Parathyroid adenoma (tissue), 2 donors: ENCODE measurements around the gene TMEM201.
"Not testable (repeated sequence)": the region's sequence is repeated elsewhere in the genome, so short reads cannot be mapped to it uniquely, and the experiment has no call there.

Experiments used
- H2AFZ ChIP-seq: fragments of 300-600 bp; sonication (generic); one replicate; pipeline ENCODE4 v1.7.0; 2017; ENCODE audit warnings: antibody characterized with exemption, mild to moderate bottlenecking
- H3K27ac ChIP-seq: fragments of 300-600 bp; sonication (generic); one replicate; pipeline ENCODE4 v1.7.0; 2017
- H3K27me3 ChIP-seq: fragments of 300-600 bp; sonication (generic); one replicate; pipeline ENCODE4 v1.7.0; 2017; ENCODE audit warnings: low read length; ENCODE audit not compliant: control insufficient read depth, insufficient read depth
- H3K36me3 ChIP-seq: fragments of 300-600 bp; sonication (generic); one replicate; pipeline ENCODE4 v1.7.0; 2017; ENCODE audit warnings: low read length; ENCODE audit not compliant: control insufficient read depth, insufficient read depth
- H3K4me1 ChIP-seq: fragments of 300-600 bp; sonication (generic); one replicate; pipeline ENCODE4 v1.7.0; 2017; ENCODE audit warnings: control low read depth
- H3K4me2 ChIP-seq: fragments of 300-600 bp; sonication (generic); one replicate; pipeline ENCODE4 v1.7.0; 2017; ENCODE audit warnings: low read length
- H3K4me3 ChIP-seq: fragments of 300-600 bp; sonication (generic); one replicate; pipeline ENCODE4 v1.7.0; 2017; ENCODE audit warnings: low read depth, low read length
- H3K79me2 ChIP-seq: fragments of 300-600 bp; sonication (generic); one replicate; pipeline ENCODE4 v1.7.0; 2017; ENCODE audit warnings: control low read depth
- H3K9ac ChIP-seq: fragments of 300-600 bp; sonication (generic); one replicate; pipeline ENCODE4 v1.7.0; 2017; ENCODE audit warnings: mild to moderate bottlenecking
- H3K9me3 ChIP-seq: fragments of 300-600 bp; sonication (generic); one replicate; pipeline ENCODE4 v1.7.0; 2017; ENCODE audit warnings: low read length; ENCODE audit not compliant: control insufficient read depth
- CTCF ChIP-seq: fragments of 300-600 bp; sonication (generic); IDR thresholded peaks from one replicate; pipeline ENCODE4 v1.7.0; 2017; ENCODE audit warnings: antibody characterized with exemption, mild to moderate bottlenecking
- donor health status: primary hyperparathyroidism.

Gene TMEM201

GRCh38 chr1:9561429-9561828 lies 27.3 kb upstream of the TMEM201 start:
- Histone ChIP-seq H3K9ac (no peak overlapping the region), H3K4me3 (peak overlapping the region; percentile 13), H3K27ac (peak overlapping the region; percentile 44), H3K4me1 (peaks cover 6% of the 10 kb centered on the region), H3K9me3 (no peaks in the 10 kb centered on the region), H3K4me2 (peak overlapping the region; percentile 61), H3K36me3 (no peaks in the 10 kb centered on the region), H2AFZ (no peak overlapping the region), H3K79me2 (peaks cover 3% of the 10 kb centered on the region), H3K27me3 (no peaks in the 10 kb centered on the region)
- no peak for TF ChIP-seq CTCF

GRCh38 chr1:9569267-9569666 lies 19.4 kb upstream of the TMEM201 start:
- H3K9ac ChIP-seq = no peak overlapping the region
- no peaks in the 10 kb centered on the region for H3K27me3 ChIP-seq
- H3K4me2 ChIP-seq = no peak overlapping the region
- no peak for TF ChIP-seq CTCF
- H3K4me1 ChIP-seq = no peaks in the 10 kb centered on the region
- H3K79me2 ChIP-seq = peaks cover 3% of the 10 kb centered on the region
- no peaks in the 10 kb centered on the region for H3K36me3 ChIP-seq
- no peak overlapping the region for H2AFZ ChIP-seq
- H3K4me3 ChIP-seq = no peak overlapping the region
- H3K27ac ChIP-seq = no peak overlapping the region
- no peaks in the 10 kb centered on the region for H3K9me3 ChIP-seq

GRCh38 chr1:9570886-9571529 lies 17.7 kb upstream of the TMEM201 start:
- not testable (repeated sequence) for H2AFZ ChIP-seq, H3K4me1 ChIP-seq, H3K79me2 ChIP-seq, H3K9ac ChIP-seq, H3K27me3 ChIP-seq, H3K4me3 ChIP-seq, H3K36me3 ChIP-seq, H3K9me3 ChIP-seq, H3K27ac ChIP-seq, H3K4me2 ChIP-seq

- H2AFZ ChIP-seq = no peak overlapping the region
- no peaks in the 10 kb centered on the region for H3K36me3 ChIP-seq
- no peak overlapping the region for H3K4me2 ChIP-seq
- no peak overlapping the region for H3K4me3 ChIP-seq
- H3K9ac ChIP-seq = no peak overlapping the region
- H3K9me3 ChIP-seq = no peaks in the 10 kb centered on the region
- H3K27ac ChIP-seq = no peak overlapping the region
- TF ChIP-seq CTCF = peak; percentile 23
- H3K79me2 ChIP-seq = no peaks in the 10 kb centered on the region
- no peaks in the 10 kb centered on the region for H3K4me1 ChIP-seq
- H3K27me3 ChIP-seq = no peaks in the 10 kb centered on the region
Observed at GRCh38 chr1:9573723-9574122, 15.0 kb upstream of the TMEM201 start.

GRCh38 chr1:9575486-9575885 lies 13.2 kb upstream of the TMEM201 start:
- no peak for TF ChIP-seq CTCF
- H3K9me3 ChIP-seq = no peaks in the 10 kb centered on the region
- no peaks in the 10 kb centered on the region for H3K79me2 ChIP-seq
- H2AFZ ChIP-seq = no peak overlapping the region
- H3K4me2 ChIP-seq = no peak overlapping the region
- H3K36me3 ChIP-seq = no peaks in the 10 kb centered on the region
- no peak overlapping the region for H3K9ac ChIP-seq
- H3K4me1 ChIP-seq = no peaks in the 10 kb centered on the region
- H3K27ac ChIP-seq = no peak overlapping the region
- H3K4me3 ChIP-seq = no peak overlapping the region
- H3K27me3 ChIP-seq = no peaks in the 10 kb centered on the region
